OCI-LY3 (cell line): Measurements from ENCODE around the gene ASIC1.

ENCODE experiments used
- CTCF ChIP-seq: fragments of 200-600, 300-600 bp; sonication (generic); IDR thresholded peaks from 2 replicates; pipeline ENCODE4 v1.5.1; 2014; ENCODE audit warnings: antibody characterized with exemption, low read length, low read depth
- EZH2phosphoT487 ChIP-seq: fragments of 200-600 bp; shearing (Covaris generic); IDR thresholded peaks from 2 replicates; pipeline ENCODE4 v1.6.1; 2018; ENCODE audit warnings: antibody characterized with exemption, mixed run types, low read depth

- no peak for TF ChIP-seq CTCF
- no peak for TF ChIP-seq EZH2phosphoT487
Observed at GRCh38 chr12:50016501-50017475, 40.6 kb upstream of the ASIC1 start.
